Activated T-helper 2 cell treated with anti-CD3 and anti-CD28 coated beads, Interferon-gamma antibody, Interleukin-2, Interleukin-4, amounts not matched to agents 10 μg/mL and 5 μg/mL and 100 μg/mL, durations not matched to agents 14 hours and 24 hours and 36 hours (primary cell): Measurements from ENCODE around the gene ASTL. TPM values are rescaled to one million over a fixed set of nuclear protein-coding genes. Genes with fewer than 3 reads are reported as not detected.
A peak's percentile ranks its signal among the peaks of the same experiment; 100 is the strongest.

ENCODE experiments used
- DNase-seq: peaks from one replicate; pipeline ENCODE4 v3.0.0; 2021; ENCODE audit warnings: low spot score
- H3K27ac Mint-ChIP-seq: one replicate; pipeline ENCODE4 v1.8.0; 2021; ENCODE audit warnings: mixed read lengths
- H3K27me3 Mint-ChIP-seq: one replicate; pipeline ENCODE4 v1.8.0; 2021; ENCODE audit warnings: low read depth, mixed read lengths
- H3K36me3 Mint-ChIP-seq: one replicate; pipeline ENCODE4 v1.8.0; 2021; ENCODE audit warnings: low read depth, mixed read lengths
- H3K4me1 Mint-ChIP-seq: one replicate; pipeline ENCODE4 v1.8.0; 2021; ENCODE audit warnings: low read depth, mixed read lengths
- H3K4me3 Mint-ChIP-seq: one replicate; pipeline ENCODE4 v1.8.0; 2021; ENCODE audit warnings: low read depth, mild to moderate bottlenecking, moderate library complexity, mixed read lengths
- H3K9me3 Mint-ChIP-seq: one replicate; pipeline ENCODE4 v1.8.0; 2021; ENCODE audit warnings: mixed read lengths
- intact Hi-C: fragments of 100-400 bp; cut with micrococcal nuclease; formaldehyde crosslinking; loops from one replicate; pipeline ENCODE4 v1.15.1; 2023
- total RNA-seq: library from RNA; stranded (reverse); gene quantifications from 2 replicates; pipeline ENCODE4 v1.2.3, GENCODE V29; 2022

The ASTL gene
- total RNA-seq, 1 donor from 2014 or later = 1.3 TPM

GRCh38 chr2:96156926-96157648 is 18.8 kb upstream of the ASTL start:
- Mint-ChIP-seq H3K4me3 (peak overlapping the region; percentile 60), H3K27me3 (no peaks in the 10 kb centered on the region), H3K36me3 (peaks cover 8% of the 10 kb centered on the region), H3K27ac (peak overlapping the region; percentile 93), H3K4me1 (peaks cover 59% of the 10 kb centered on the region), H3K9me3 (peaks cover 8% of the 10 kb centered on the region)
- DNase-seq = no peak
- intact Hi-C loops = loop anchor here (1.0 kb wide), 1 partner anchor 9 kb away; no protein-coding TSS in a partner anchor

GRCh38 chr2:96156011-96156820 is 17.9 kb upstream of the ASTL start:
- peaks cover 61% of the 10 kb centered on the region for H3K4me1 Mint-ChIP-seq
- H3K9me3 Mint-ChIP-seq = peaks cover 8% of the 10 kb centered on the region
- no peak for DNase-seq
- intact Hi-C loops = no loop called here
- no peaks in the 10 kb centered on the region for H3K27me3 Mint-ChIP-seq
- H3K4me3 Mint-ChIP-seq = peak overlapping the region; percentile 55
- peaks cover 8% of the 10 kb centered on the region for H3K36me3 Mint-ChIP-seq
- H3K27ac Mint-ChIP-seq = peak overlapping the region; percentile 93

GRCh38 chr2:96154506-96155380 is 16.4 kb upstream of the ASTL start:
- intact Hi-C loops = no loop called here
- peaks cover 57% of the 10 kb centered on the region for H3K4me1 Mint-ChIP-seq
- DNase-seq = no peak
- no peak overlapping the region for H3K27ac Mint-ChIP-seq
- H3K27me3 Mint-ChIP-seq = no peaks in the 10 kb centered on the region
- no peaks in the 10 kb centered on the region for H3K9me3 Mint-ChIP-seq
- H3K36me3 Mint-ChIP-seq = peaks cover 1% of the 10 kb centered on the region
- H3K4me3 Mint-ChIP-seq = no peak overlapping the region

- peaks cover 56% of the 10 kb centered on the region for H3K4me1 Mint-ChIP-seq
- no peak overlapping the region for H3K27ac Mint-ChIP-seq
- H3K27me3 Mint-ChIP-seq = no peaks in the 10 kb centered on the region
- H3K4me3 Mint-ChIP-seq = no peak overlapping the region
- DNase-seq = no peak
- no peaks in the 10 kb centered on the region for H3K9me3 Mint-ChIP-seq
- H3K36me3 Mint-ChIP-seq = no peaks in the 10 kb centered on the region
- intact Hi-C loops = no loop called here
These were observed 15.7 kb upstream of the ASTL start for GRCh38 chr2:96153991-96154431.

GRCh38 chr2:96153291-96153713 is 15.0 kb upstream of the ASTL start:
- intact Hi-C loops = no loop called here
- Mint-ChIP-seq H3K27ac (no peak overlapping the region), H3K4me3 (no peak overlapping the region), H3K9me3 (no peaks in the 10 kb centered on the region), H3K4me1 (peaks cover 60% of the 10 kb centered on the region), H3K27me3 (no peaks in the 10 kb centered on the region), H3K36me3 (no peaks in the 10 kb centered on the region)
- DNase-seq = no peak

GRCh38 chr2:96152304-96153161 is 14.2 kb upstream of the ASTL start:
- H3K9me3 Mint-ChIP-seq = no peaks in the 10 kb centered on the region
- peaks cover 61% of the 10 kb centered on the region for H3K4me1 Mint-ChIP-seq
- peak overlapping the region; percentile 64 for H3K27ac Mint-ChIP-seq
- no peaks in the 10 kb centered on the region for H3K27me3 Mint-ChIP-seq
- H3K36me3 Mint-ChIP-seq = no peaks in the 10 kb centered on the region
- no peak for DNase-seq
- intact Hi-C loops = no loop called here
- H3K4me3 Mint-ChIP-seq = no peak overlapping the region

- H3K4me1 Mint-ChIP-seq = peaks cover 61% of the 10 kb centered on the region
- H3K9me3 Mint-ChIP-seq = no peaks in the 10 kb centered on the region
- H3K27ac Mint-ChIP-seq = peak overlapping the region; percentile 64
- no peak for DNase-seq
- H3K27me3 Mint-ChIP-seq = no peaks in the 10 kb centered on the region
- intact Hi-C loops = no loop called here
- no peaks in the 10 kb centered on the region for H3K36me3 Mint-ChIP-seq
- H3K4me3 Mint-ChIP-seq = no peak overlapping the region
These were observed 13.4 kb upstream of the ASTL start for GRCh38 chr2:96151595-96152303.

- H3K4me1 Mint-ChIP-seq = peaks cover 60% of the 10 kb centered on the region
- DNase-seq = no peak
- intact Hi-C loops = no loop called here
- no peaks in the 10 kb centered on the region for H3K36me3 Mint-ChIP-seq
- H3K9me3 Mint-ChIP-seq = no peaks in the 10 kb centered on the region
- no peak overlapping the region for H3K4me3 Mint-ChIP-seq
- H3K27ac Mint-ChIP-seq = no peak overlapping the region
- H3K27me3 Mint-ChIP-seq = no peaks in the 10 kb centered on the region
These were observed 12.7 kb upstream of the ASTL start for GRCh38 chr2:96150791-96151594.

- no peak overlapping the region for H3K27ac Mint-ChIP-seq
- no peaks in the 10 kb centered on the region for H3K27me3 Mint-ChIP-seq
- peaks cover 57% of the 10 kb centered on the region for H3K4me1 Mint-ChIP-seq
- no peaks in the 10 kb centered on the region for H3K9me3 Mint-ChIP-seq
- H3K4me3 Mint-ChIP-seq = no peak overlapping the region
- intact Hi-C loops = no loop called here
- H3K36me3 Mint-ChIP-seq = no peaks in the 10 kb centered on the region
- no peak for DNase-seq
These were observed 11.8 kb upstream of the ASTL start for GRCh38 chr2:96150007-96150640.

GRCh38 chr2:96148410-96149217 is 10.3 kb upstream of the ASTL start:
- H3K9me3 Mint-ChIP-seq = no peaks in the 10 kb centered on the region
- peaks cover 12% of the 10 kb centered on the region for H3K36me3 Mint-ChIP-seq
- H3K4me1 Mint-ChIP-seq = peaks cover 54% of the 10 kb centered on the region
- no peaks in the 10 kb centered on the region for H3K27me3 Mint-ChIP-seq
- DNase-seq = peak; percentile 91
- intact Hi-C loops = loop anchor here (1.0 to 5.0 kb wide), 7 partner anchors 9 to 1514 kb away; partner anchors contain the start of genes ACTR1B, ARID5A and STARD7
- peak overlapping the region; percentile 82 for H3K4me3 Mint-ChIP-seq
- H3K27ac Mint-ChIP-seq = peak overlapping the region; percentile 97
